Activated CD8-positive, alpha-beta memory T cell treated with anti-CD3 and anti-CD28 coated beads, Interleukin-2, amount 50 U/mL, for 4 hours (primary cell): ENCODE results near the gene CAMTA1.
A peak's percentile ranks its signal among the peaks of the same experiment; 100 is the strongest.

Experiments used
- DNase-seq: peaks from one replicate; pipeline ENCODE4 v3.0.0-alpha.2; 2020

Gene CAMTA1

GRCh38 chr1:7047866-7048265, 262.6 kb downstream of the CAMTA1 start:
- no peak for DNase-seq

GRCh38 chr1:7048395-7048794, 263.1 kb downstream of the CAMTA1 start:
- no peak for DNase-seq

GRCh38 chr1:7049913-7050625, 264.8 kb downstream of the CAMTA1 start:
- DNase-seq: no peak

- no peak for DNase-seq
These were observed 265.8 kb downstream of the CAMTA1 start for GRCh38 chr1:7050751-7051665.

- DNase-seq: no peak
These were observed 267.4 kb downstream of the CAMTA1 start for GRCh38 chr1:7052701-7053100.

GRCh38 chr1:7060745-7061144, 275.5 kb downstream of the CAMTA1 start:
- no peak for DNase-seq

- DNase-seq: no peak
These were observed 277.2 kb downstream of the CAMTA1 start for GRCh38 chr1:7062346-7063061.

- DNase-seq: no peak
These were observed 278.7 kb downstream of the CAMTA1 start for GRCh38 chr1:7063981-7064380.

- no peak for DNase-seq
These were observed 283.3 kb downstream of the CAMTA1 start for GRCh38 chr1:7068552-7068951.

GRCh38 chr1:7069931-7070330, 284.7 kb downstream of the CAMTA1 start:
- no peak for DNase-seq

- DNase-seq: peak; percentile 47
These were observed 285.3 kb downstream of the CAMTA1 start for GRCh38 chr1:7070389-7071029.

GRCh38 chr1:7076117-7076516, 290.9 kb downstream of the CAMTA1 start:
- DNase-seq: no peak

- no peak for DNase-seq
These were observed 291.3 kb downstream of the CAMTA1 start for GRCh38 chr1:7076572-7076971.

- DNase-seq: no peak
These were observed 291.9 kb downstream of the CAMTA1 start for GRCh38 chr1:7077136-7077535.

- no peak for DNase-seq
These were observed 292.7 kb downstream of the CAMTA1 start for GRCh38 chr1:7077970-7078369.

GRCh38 chr1:7079637-7080036, 294.4 kb downstream of the CAMTA1 start:
- DNase-seq: no peak

GRCh38 chr1:7084232-7084894, 299.1 kb downstream of the CAMTA1 start:
- DNase-seq: no peak

- no peak for DNase-seq
These were observed 300.3 kb downstream of the CAMTA1 start for GRCh38 chr1:7085521-7085920.

GRCh38 chr1:7086106-7086505, 300.9 kb downstream of the CAMTA1 start:
- no peak for DNase-seq

- no peak for DNase-seq
These were observed 302.6 kb downstream of the CAMTA1 start for GRCh38 chr1:7087888-7088287.

GRCh38 chr1:7089497-7089896, 304.2 kb downstream of the CAMTA1 start:
- no peak for DNase-seq

- no peak for DNase-seq
These were observed 308.0 kb downstream of the CAMTA1 start for GRCh38 chr1:7093297-7093696.
